PC-9 (cell line): ENCODE measurements around the gene HLCS. TPM values are rescaled to one million over a fixed set of nuclear protein-coding genes. Genes with fewer than 3 reads are reported as not detected.

Experiments used
- BruUV-seq: library from RNA; stranded (reverse); fragments of 400-500 nt; replicated peaks from 2 replicates; lab custom pipeline; 2021; lab: Mats Ljungman, UMichigan
- CTCF ChIA-PET: fragments of 300-600 bp; sonication (Branson Sonifier 250); formaldehyde crosslinking; loops from one replicate; lab custom pipeline; 2022; ENCODE audit warnings: antibody characterized with exemption; lab: Charles Lee
- POLR2A ChIA-PET: fragments of 300-600 bp; sonication (Branson Sonifier 250); formaldehyde crosslinking; loops from one replicate; lab custom pipeline; 2022; ENCODE audit warnings: antibody characterized with exemption; ENCODE audit not compliant: unreplicated experiment; lab: Charles Lee
- DNase-seq, 2 experiments: peaks; one replicate each; pipeline versions ENCODE4 v3.0.0 to v3.0.0-alpha.2; 2015 to 2022; ENCODE audit warnings: mixed read lengths in 1 of 2
- H2AFZ ChIP-seq: fragments of 200-600 bp; sonication (generic); 2 replicates; pipeline ENCODE4 v1.8.1; 2017; ENCODE audit warnings: antibody characterized with exemption
- H3F3A ChIP-seq: fragments of 200-600 bp; sonication (generic); 2 replicates; pipeline ENCODE4 v1.8.1; 2017; ENCODE audit warnings: antibody characterized with exemption, mild to moderate bottlenecking, low read depth; ENCODE audit not compliant: insufficient read depth
- H3K27ac ChIP-seq: fragments of 200-600 bp; sonication (generic); 2 replicates; pipeline ENCODE4 v1.6.1; 2016; ENCODE audit warnings: mixed run types
- H3K27me3 ChIP-seq: fragments of 200-600 bp; sonication (generic); 2 replicates; pipeline ENCODE4 v1.6.1; 2016; ENCODE audit warnings: low read depth, mixed run types; ENCODE audit not compliant: insufficient read depth
- H3K36me3 ChIP-seq: fragments of 200-600 bp; sonication (generic); 2 replicates; pipeline ENCODE4 v1.6.1; 2016; ENCODE audit warnings: low read depth, mixed run types
- H3K4me1 ChIP-seq: fragments of 200-600 bp; sonication (generic); replicated peaks from 2 replicates; pipeline ENCODE4 v1.6.1; 2016; ENCODE audit warnings: mixed run types; ENCODE audit not compliant: insufficient read depth
- H3K4me2 ChIP-seq: fragments of 200-600 bp; sonication (generic); 2 replicates; pipeline ENCODE4 v1.6.1; 2017; ENCODE audit warnings: mixed run types
- H3K4me3 ChIP-seq: fragments of 200-600 bp; sonication (generic); 2 replicates; pipeline ENCODE4 v1.6.1; 2016; ENCODE audit warnings: mixed run types
- H3K79me2 ChIP-seq: fragments of 200-600 bp; sonication (generic); 2 replicates; pipeline ENCODE4 v1.6.1; 2017; ENCODE audit warnings: low read depth, mixed run types
- H3K9me2 ChIP-seq: fragments of 200-600 bp; sonication (generic); 2 replicates; pipeline ENCODE4 v1.8.1; 2017; ENCODE audit warnings: mild to moderate bottlenecking; ENCODE audit not compliant: insufficient read depth
- H3K9me3 ChIP-seq: fragments of 200-600 bp; sonication (generic); 2 replicates; pipeline ENCODE4 v1.8.1; 2016; ENCODE audit warnings: low read depth; ENCODE audit not compliant: insufficient read depth
- H4K20me1 ChIP-seq: fragments of 200-600 bp; sonication (generic); 2 replicates; pipeline ENCODE4 v1.8.1; 2017; ENCODE audit not compliant: insufficient read depth
- CTCF ChIP-seq: fragments of 200-600 bp; sonication (generic); conservative IDR thresholded peaks from 2 replicates; pipeline ENCODE4 v1.6.1; 2017; ENCODE audit warnings: mixed run types, antibody characterized with exemption, mild to moderate bottlenecking, moderate library complexity
- EZH2 ChIP-seq: fragments of 200-600 bp; sonication (generic); IDR thresholded peaks from 2 replicates; pipeline ENCODE4 v1.8.0; 2017; ENCODE audit warnings: antibody characterized with exemption, low read depth
- intact Hi-C: fragments of 100-400 bp; cut with micrococcal nuclease; formaldehyde crosslinking; loops from one replicate; pipeline ENCODE4 v1.10.0; 2022; ENCODE audit not compliant: unreplicated experiment
- total RNA-seq: library from RNA; stranded (reverse); gene quantifications from 2 replicates; pipeline ENCODE4 v1.2.3, GENCODE V29; 2021

HLCS gene
- total RNA-seq, 1 experiment from 2014 or later, result 21.6 TPM

DNA sequence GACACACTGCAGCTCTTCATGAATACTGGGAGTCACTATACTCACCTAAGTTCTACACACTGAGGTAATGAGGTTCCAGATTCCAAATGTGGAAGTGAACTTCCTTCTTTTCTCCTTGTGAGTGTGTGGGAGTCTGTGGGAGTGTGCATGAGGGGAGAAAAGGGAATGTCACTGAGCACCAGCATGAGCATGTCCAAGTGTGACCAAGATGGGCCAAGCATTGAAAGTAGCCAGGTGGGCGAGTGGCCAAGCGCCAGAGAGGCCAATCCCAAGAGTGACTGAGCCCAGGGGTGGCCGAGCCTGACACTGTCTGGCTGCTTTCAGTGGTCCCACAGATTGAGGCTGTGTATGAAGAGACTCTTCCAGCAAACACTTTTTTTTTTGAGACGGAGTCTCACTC lies 132.3 kb downstream of the HLCS start:
- Histone ChIP-seq H3K27me3 (no peaks in the 10 kb centered on the region), H4K20me1 (no peaks in the 10 kb centered on the region), H3K4me3 (no peak overlapping the region), H3F3A (no peaks in the 10 kb centered on the region), H2AFZ (no peak overlapping the region), H3K27ac (no peak overlapping the region), H3K36me3 (no peaks in the 10 kb centered on the region), H3K4me1 (no peaks in the 10 kb centered on the region), H3K4me2 (no peak overlapping the region), H3K9me2 (no peaks in the 10 kb centered on the region), H3K9me3 (no peaks in the 10 kb centered on the region), H3K79me2 (no peaks in the 10 kb centered on the region)
- intact Hi-C loops, result no loop called here
- POLR2A ChIA-PET, result no interaction called here
- no peak for DNase-seq
- CTCF ChIA-PET, result no interaction called here
- BruUV-seq, result no TSS peak
- TF ChIP-seq CTCF (no peak), EZH2 (no peak)

DNA sequence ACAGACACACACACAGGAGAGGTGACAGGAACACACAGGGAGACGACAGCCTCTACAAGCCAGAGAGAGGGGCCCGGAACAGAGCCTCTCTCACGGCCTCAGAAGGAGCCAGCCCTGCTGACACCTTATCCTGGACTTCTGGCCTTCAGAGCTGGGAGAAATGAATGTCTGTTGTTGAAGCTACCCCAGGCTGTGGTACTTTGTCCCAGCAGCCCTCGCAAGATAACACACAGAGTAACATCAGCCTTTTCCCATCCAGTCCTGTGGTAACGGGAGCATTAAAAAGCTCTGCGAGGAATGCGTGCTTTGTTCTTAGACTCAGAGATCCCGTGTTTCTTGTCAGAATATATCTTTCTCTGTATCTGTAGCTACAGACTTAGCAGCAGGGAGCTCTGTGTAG lies 136.4 kb downstream of the HLCS start:
- H3K9me3 ChIP-seq, result no peaks in the 10 kb centered on the region
- no TSS peak for BruUV-seq
- ChIA-PET POLR2A (no interaction called here), CTCF (no interaction called here)
- no peak overlapping the region for H3K4me3 ChIP-seq
- H3K4me2 ChIP-seq, result no peak overlapping the region
- TF ChIP-seq CTCF (no peak), EZH2 (no peak)
- H4K20me1 ChIP-seq, result no peaks in the 10 kb centered on the region
- intact Hi-C loops, result no loop called here
- no peak for DNase-seq
- H3F3A ChIP-seq, result no peaks in the 10 kb centered on the region
- H3K79me2 ChIP-seq, result no peaks in the 10 kb centered on the region
- H3K9me2 ChIP-seq, result no peaks in the 10 kb centered on the region
- H3K36me3 ChIP-seq, result no peaks in the 10 kb centered on the region
- H3K27me3 ChIP-seq, result no peaks in the 10 kb centered on the region
- no peak overlapping the region for H2AFZ ChIP-seq
- H3K27ac ChIP-seq, result no peak overlapping the region
- H3K4me1 ChIP-seq, result no peaks in the 10 kb centered on the region

- intact Hi-C loops, result no loop called here
- Histone ChIP-seq H4K20me1 (no peaks in the 10 kb centered on the region), H3K9me3 (no peaks in the 10 kb centered on the region), H3K9me2 (no peaks in the 10 kb centered on the region), H3K27me3 (no peaks in the 10 kb centered on the region), H3K4me2 (no peak overlapping the region), H3K36me3 (no peaks in the 10 kb centered on the region), H2AFZ (no peak overlapping the region), H3K79me2 (no peaks in the 10 kb centered on the region), H3K4me1 (no peaks in the 10 kb centered on the region), H3F3A (no peaks in the 10 kb centered on the region), H3K27ac (no peak overlapping the region), H3K4me3 (no peak overlapping the region)
- no TSS peak for BruUV-seq
- ChIA-PET POLR2A (no interaction called here), CTCF (no interaction called here)
- no peak for TF ChIP-seq CTCF
- no peak for TF ChIP-seq EZH2
- DNase-seq, result no peak
Observed at GRCh38 chr21:36828891-36829515, 137.5 kb downstream of the HLCS start.
